NK-92 treated with Interleukin-12 subunit alpha and Interleukin-12 subunit beta, amount 100 ng/mL, for 24 hours (cell line): Measurements from ENCODE around the gene NDP.
"Not testable (repeated sequence)": the region's sequence is repeated elsewhere in the genome, so short reads cannot be mapped to it uniquely, and the experiment has no call there.

Experiments used
- DNase-seq: peaks from one replicate; lab custom pipeline; 2025; lab: John Stamatoyannopoulos, UW

Gene NDP

GRCh38 chrX:43970528-43970927 is 2.7 kb downstream of the NDP start:
- DNase-seq, result no peak

GRCh38 chrX:43969504-43970501 is 3.4 kb downstream of the NDP start:
- DNase-seq, result no peak

DNA sequence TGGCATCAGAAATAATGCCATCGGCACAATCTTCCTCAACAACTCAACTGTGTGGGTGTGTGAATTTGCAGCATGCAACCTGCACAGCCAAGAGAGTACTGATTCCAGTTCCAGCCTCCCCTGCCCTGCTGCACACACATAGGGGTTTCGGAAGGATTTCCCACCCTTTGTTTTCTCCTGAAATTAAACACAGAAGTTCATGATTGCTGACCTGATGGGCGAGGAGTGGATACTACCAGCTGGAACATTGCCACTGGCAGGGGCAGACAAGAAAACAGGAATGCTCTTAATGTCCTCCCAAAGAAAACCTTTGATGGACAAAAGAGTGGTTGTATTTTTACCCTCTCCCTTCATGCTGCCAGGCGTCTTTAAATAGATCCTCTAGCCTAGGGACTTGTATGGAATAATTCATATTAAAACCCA is 4.8 kb downstream of the NDP start:
- DNase-seq, result no peak

GRCh38 chrX:43964936-43965335 is 8.3 kb downstream of the NDP start:
- DNase-seq, result no peak

DNA sequence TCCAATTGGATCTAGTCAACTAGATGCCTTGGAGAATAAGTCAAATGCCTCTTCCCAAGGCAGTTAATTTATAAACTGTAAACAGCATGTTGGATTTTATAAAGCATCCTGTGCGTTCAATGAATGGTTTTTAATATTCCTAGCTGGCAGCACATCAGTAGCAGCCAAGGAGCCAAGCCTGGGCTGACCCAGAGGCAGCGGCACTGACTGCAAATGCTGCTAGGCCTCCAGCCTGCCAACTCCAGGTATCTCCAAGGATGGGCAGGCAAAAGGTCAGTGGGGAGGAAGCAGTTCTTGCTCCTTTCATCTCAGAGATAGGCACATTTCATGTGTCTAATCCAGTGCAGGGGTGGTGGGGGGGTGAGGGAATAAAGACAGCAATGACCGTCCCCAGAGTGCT is 9.5 kb downstream of the NDP start:
- DNase-seq, result no peak

GRCh38 chrX:43962636-43963035 is 10.6 kb downstream of the NDP start:
- no peak for DNase-seq

- no peak for DNase-seq
Observed at GRCh38 chrX:43961699-43962098, 11.5 kb downstream of the NDP start.

GRCh38 chrX:43958529-43958928 is 14.7 kb downstream of the NDP start:
- DNase-seq, result no peak

DNA sequence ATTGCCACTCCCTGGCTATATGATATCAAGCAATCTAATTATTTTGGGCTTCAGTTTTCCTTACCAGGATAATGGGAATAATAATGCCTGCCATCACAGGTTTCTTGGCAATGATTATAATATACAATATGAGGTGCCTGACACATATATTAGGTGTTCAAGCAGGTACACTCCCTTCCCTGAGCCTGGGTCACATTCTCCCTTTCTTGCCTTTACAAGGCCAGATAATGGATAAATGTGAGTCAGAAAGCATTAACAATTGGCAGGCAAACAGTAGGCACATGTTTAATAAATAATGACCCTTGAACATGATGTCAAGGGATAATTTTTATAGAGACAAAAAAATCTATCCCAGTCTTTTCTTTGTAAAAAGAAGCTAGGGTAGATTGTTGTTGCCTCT is 17.2 kb downstream of the NDP start:
- no peak for DNase-seq

DNA sequence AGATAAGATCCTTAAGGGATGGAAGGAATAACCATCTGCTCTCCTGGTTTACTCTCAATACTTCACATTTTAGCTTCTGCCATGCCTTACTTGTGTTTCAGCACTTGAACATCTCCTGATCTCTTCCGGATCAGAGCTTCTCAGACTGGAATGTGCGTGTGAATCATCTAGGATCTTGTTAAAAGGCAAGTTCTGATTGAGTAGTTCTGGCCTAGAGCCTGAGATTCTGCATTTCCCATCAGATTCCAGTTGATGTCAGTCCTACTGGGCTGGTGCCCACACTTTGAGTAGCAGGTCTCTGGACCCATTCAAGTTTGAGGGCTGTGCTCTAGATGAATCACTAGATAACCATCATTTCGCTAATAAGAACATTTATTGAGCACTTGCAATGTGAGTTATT is 20.0 kb downstream of the NDP start:
- no peak for DNase-seq

DNA sequence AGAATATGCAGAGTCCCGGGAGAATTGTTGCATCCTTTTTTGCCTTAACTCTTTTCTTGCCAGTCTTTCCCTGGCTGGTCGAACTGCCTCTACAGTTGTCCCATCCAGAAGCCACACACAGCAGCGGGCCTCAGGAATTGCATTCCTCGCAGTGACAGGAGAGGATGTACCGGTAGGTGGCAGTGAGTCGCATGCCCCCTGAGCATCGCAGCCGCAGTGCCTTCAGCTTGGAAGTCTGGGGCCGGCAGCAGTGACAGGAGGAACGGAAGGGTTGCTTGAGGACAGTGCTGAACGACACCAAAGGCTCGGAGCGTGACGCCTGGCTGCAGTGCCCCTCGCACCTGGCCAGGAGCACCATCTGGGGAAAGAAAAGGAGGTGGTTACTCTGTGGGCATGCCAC is 23.5 kb downstream of the NDP start:
- DNase-seq, result no peak

GRCh38 chrX:43940816-43941474 is 32.2 kb downstream of the NDP start:
- DNase-seq, result no peak

GRCh38 chrX:43939187-43939926 is 33.8 kb downstream of the NDP start:
- DNase-seq, result no peak

GRCh38 chrX:43922032-43922431 is 51.2 kb downstream of the NDP start:
- not testable (repeated sequence) for DNase-seq

- not testable (repeated sequence) for DNase-seq
Observed at GRCh38 chrX:43910772-43911171, 62.4 kb downstream of the NDP start.

DNA sequence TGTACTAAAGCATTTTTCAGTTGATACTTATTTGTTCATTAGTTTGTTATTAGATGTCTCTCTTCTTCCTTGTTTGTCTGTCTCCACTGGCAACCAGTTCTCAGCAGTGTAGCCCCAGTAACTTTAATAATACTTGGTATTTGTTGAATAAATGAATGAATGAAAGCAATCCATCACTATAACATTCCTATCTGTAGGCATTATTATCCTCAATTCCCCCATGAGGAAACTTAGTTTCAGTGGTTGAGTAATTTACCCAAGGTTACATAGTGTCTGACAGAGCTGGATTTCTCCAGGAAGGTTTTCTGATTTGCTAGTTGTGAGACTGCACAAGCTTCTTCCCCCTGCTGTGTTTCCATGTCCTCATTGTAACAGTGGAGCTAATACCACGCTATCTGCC is 63.2 kb downstream of the NDP start:
- no peak for DNase-seq

GRCh38 chrX:43909141-43909540 is 64.0 kb downstream of the NDP start:
- DNase-seq, result no peak

GRCh38 chrX:43899878-43900815 is 73.0 kb downstream of the NDP start:
- DNase-seq, result no peak
